VCaP (cell line): ENCODE measurements around the gene EVC2.

ENCODE experiments used
- H3K27ac ChIP-seq: fragments of 450-650 bp; 2 replicates; pipeline ENCODE4 v1.5.1; 2017
- CTCF ChIP-seq: fragments of 450-650 bp; conservative IDR thresholded peaks from 2 replicates; pipeline ENCODE4 v1.5.1; 2017; ENCODE audit warnings: mild to moderate bottlenecking, moderate library complexity

EVC2 gene

GRCh38 chr4:5710065-5710960 is 2.0 kb upstream of the EVC2 start:
- H3K27ac ChIP-seq = peak overlapping the region; percentile 88
- TF ChIP-seq CTCF = peak; percentile 4; the same call in 1 of the 2 replicates

- TF ChIP-seq CTCF = no peak
- H3K27ac ChIP-seq = peak overlapping the region; percentile 88
Observed at GRCh38 chr4:5709207-5709575, 832 bp upstream of the EVC2 start.

DNA sequence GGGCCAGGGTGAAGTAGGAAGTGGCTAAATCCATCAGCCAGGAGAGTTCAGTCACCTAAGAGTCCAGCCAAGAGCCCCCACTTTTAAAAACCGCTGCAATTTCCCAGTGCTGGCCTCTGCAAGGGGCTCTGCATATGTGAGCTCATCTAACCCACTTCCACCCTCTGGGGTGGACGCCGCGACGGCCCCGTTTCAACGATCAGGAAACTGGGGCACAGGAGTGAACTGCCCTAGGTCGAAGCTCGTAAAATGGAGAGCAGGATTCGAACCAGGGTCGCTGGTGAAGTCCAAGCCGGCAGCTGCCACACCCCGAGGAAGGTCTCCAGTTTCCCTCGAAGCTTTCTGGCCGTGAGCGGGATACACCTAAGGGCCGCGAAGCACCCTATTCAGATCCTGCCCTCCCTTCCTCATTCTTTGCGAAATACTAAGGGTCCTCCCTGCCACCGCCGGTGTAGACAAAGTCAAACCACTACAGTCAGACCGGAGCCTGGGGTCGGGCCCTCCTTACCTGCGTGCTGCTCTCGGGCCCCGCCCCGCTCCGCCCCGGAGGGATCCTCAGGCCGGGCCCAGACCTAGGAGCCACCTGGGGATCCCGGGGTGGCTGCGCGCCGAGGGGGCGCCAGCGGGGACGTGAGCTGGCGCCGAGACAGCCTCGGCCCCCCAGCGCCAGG is 446 bp downstream of the EVC2 start:
- TF ChIP-seq CTCF = no peak
- no peak overlapping the region for H3K27ac ChIP-seq

GRCh38 chr4:5707366-5707765 is 993 bp downstream of the EVC2 start:
- TF ChIP-seq CTCF = no peak
- no peak overlapping the region for H3K27ac ChIP-seq

- TF ChIP-seq CTCF = no peak
Observed at GRCh38 chr4:5706486-5707290, 1.7 kb downstream of the EVC2 start.

GRCh38 chr4:5705647-5706320 is 2.6 kb downstream of the EVC2 start:
- no peak for TF ChIP-seq CTCF
- no peak overlapping the region for H3K27ac ChIP-seq

More at GRCh38 chr4:5706486-5707290, 1.7 kb downstream of the EVC2 start:
- no peak overlapping the region for H3K27ac ChIP-seq
